Activated CD8-positive, alpha-beta memory T cell treated with anti-CD3 and anti-CD28 coated beads for 36 hours (primary cell): ENCODE measurements around the gene DCAF8. TPM values are rescaled to one million over a fixed set of nuclear protein-coding genes. Genes with fewer than 3 reads are reported as not detected.

ENCODE experiments used
- CTCF ChIA-PET: fragments of 350-600 bp; sonication (Branson Sonifier 250); formaldehyde crosslinking; loops from one replicate; lab custom pipeline; 2021; ENCODE audit warnings: antibody characterized with exemption; lab: Charles Lee
- POLR2A ChIA-PET: fragments of 350-600 bp; sonication (Branson Sonifier 250); formaldehyde crosslinking; loops from one replicate; lab custom pipeline; 2021; ENCODE audit warnings: antibody characterized with exemption; lab: Charles Lee
- total RNA-seq, 2 experiments: library from RNA; stranded (reverse); gene quantifications; one replicate each; pipeline ENCODE4 v1.2.3, GENCODE V29; 2021

DCAF8 gene
- total RNA-seq, 2 experiments from 2014 or later = 96.7 to 99.1 TPM

DNA sequence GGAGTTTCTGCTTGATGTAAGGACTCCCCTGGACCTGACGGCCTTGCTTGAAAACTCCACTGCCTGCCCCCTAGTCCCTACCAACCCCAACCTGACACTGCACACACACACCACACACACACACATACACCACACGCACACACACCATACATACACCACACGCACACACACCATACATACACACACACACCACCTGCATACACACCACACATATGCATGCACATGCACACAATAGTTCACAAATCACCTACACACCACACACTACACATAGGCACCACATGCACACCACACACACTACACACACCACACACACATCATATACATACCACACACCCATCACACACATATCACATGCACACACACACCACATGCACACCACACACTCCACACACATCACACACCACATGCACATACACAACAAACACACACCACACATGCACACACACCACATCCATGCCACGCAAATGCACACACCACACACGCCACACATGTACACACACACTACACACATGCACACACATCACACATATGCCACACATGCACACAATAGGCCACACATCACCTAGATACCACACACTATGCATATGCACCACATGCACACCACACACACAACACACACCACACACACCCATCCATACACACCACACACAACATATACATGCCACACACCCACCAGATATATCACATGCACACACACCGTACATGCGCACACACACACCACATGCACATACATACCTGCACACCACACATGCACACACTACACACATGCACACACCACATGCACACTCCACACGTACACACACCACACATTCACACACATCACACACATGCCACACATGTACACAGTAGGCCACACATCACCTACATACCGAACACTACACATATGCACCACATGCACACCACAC is 68.3 kb downstream of the DCAF8 start:
- ChIA-PET CTCF (interaction anchor here (0.6 to 2.4 kb wide), 23 partner anchors 8 to 352 kb away, joined by 3 to 18 read pairs (median 4); partner anchors contain the start of genes DCAF8 and PEX19), POLR2A (no interaction called here)

- ChIA-PET CTCF (interaction anchor here (0.6 to 2.4 kb wide), 23 partner anchors 8 to 353 kb away, joined by 3 to 18 read pairs (median 4); partner anchors contain the start of genes DCAF8 and PEX19), POLR2A (no interaction called here)
These were observed 69.1 kb downstream of the DCAF8 start for GRCh38 chr1:160193091-160193819.

DNA sequence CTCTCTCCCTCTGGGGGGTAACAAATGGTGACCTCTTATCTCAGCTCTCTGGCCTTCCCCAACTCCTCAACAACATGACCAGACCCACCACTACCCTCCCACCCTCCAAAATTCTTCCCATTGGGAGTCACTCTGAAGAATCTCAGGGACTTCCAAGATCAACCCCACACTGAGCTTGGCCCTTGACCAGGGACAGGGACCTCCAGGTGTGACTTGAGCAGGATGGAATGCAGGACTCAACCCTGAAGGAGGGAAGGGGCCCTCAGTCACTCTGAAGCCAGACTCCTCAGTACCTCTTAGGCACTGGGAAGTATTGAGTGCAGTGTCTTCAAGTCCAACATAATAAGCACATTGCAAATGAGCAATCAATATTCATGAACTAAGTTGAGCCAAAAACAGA is 70.1 kb downstream of the DCAF8 start:
- ChIA-PET CTCF (interaction anchor here (1.1 to 2.4 kb wide), 7 partner anchors 9 to 183 kb away, joined by 3 to 16 read pairs (median 8); no protein-coding TSS in a partner anchor), POLR2A (no interaction called here)

DNA sequence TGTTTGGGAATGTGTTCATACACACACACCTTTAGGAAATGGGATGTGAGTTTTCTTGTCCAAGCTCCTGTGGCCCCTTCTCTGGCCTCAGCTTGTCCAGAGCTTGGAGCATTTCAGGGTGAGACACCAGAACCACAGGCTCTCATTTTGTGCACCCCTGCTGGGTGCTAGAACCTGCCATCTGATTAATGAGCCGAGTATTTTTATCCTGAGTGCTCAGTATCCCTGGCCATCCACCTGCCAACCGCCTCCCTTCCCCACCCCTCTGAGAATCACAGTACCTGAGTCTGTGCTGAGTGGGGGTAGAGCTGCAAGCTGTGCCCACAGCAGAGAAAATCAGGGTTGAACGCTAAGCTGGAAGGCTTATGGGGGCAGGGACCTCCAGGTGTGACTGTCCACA is 70.6 kb downstream of the DCAF8 start:
- CTCF ChIA-PET = interaction anchor here (1.1 to 2.4 kb wide), 5 partner anchors 17 to 184 kb away, joined by 3 to 16 read pairs (median 11); no protein-coding TSS in a partner anchor
- POLR2A ChIA-PET = no interaction called here

GRCh38 chr1:160189649-160190625 is 72.4 kb downstream of the DCAF8 start, which contains the start of gene CASQ1:
TSS of gene CASQ1 (plus strand) at chr1:160190575. CDS start at chr1:160190752, 177 bp downstream.
- CTCF ChIA-PET = interaction anchor here (1.0 to 2.2 kb wide), 3 partner anchors 10 to 102 kb away, joined by 3 to 8 read pairs (median 4); no protein-coding TSS in a partner anchor
- POLR2A ChIA-PET = no interaction called here

DNA sequence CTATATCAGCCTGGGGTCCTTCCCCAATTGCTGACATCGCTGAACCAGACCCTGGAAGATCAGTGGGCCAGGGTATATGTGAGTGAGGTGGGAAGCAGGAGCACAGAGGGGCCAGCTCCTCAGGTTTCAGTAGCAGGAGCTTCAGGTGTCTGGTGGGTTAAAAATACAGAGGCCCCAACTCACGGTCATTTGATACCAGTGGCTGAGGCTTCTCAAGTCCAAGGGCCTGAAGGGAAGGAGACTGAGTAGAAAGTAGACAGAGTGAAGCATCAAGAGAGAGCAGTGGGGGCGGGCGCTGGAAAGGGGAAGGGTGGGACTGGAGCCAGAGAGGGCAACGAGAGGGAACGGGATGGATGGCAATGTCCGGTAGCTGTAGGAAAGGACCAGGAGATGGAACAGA is 74.0 kb downstream of the DCAF8 start:
- CTCF ChIA-PET = interaction anchor here (2.2 kb wide), 1 partner anchor 103 kb away, joined by 8 read pairs; no protein-coding TSS in a partner anchor
- POLR2A ChIA-PET = no interaction called here

GRCh38 chr1:160187407-160187806 is 74.9 kb downstream of the DCAF8 start:
- POLR2A ChIA-PET = no interaction called here
- CTCF ChIA-PET = no interaction called here

GRCh38 chr1:160186729-160187128 is 75.6 kb downstream of the DCAF8 start:
- CTCF ChIA-PET = no interaction called here
- POLR2A ChIA-PET = no interaction called here

DNA sequence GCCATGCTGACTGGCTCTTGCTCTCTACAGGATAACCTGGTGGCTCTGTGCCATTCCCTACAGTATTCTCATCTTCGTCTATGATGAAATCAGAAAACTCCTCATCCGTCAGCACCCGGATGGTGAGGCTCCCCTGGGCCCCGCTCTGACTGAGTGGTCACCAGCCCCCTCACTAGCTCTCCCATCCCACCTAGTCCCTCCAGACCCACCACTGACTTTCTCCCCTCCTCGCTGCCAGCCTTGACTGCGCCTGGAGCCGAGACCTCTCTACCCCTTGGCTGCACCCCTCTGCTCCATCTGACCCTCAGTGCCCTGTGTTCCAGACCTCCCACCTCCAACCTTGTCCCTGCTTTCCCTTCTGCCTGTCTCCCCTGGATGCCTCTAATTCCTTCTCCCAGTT is 76.1 kb downstream of the DCAF8 start:
- CTCF ChIA-PET = no interaction called here
- POLR2A ChIA-PET = no interaction called here

DNA sequence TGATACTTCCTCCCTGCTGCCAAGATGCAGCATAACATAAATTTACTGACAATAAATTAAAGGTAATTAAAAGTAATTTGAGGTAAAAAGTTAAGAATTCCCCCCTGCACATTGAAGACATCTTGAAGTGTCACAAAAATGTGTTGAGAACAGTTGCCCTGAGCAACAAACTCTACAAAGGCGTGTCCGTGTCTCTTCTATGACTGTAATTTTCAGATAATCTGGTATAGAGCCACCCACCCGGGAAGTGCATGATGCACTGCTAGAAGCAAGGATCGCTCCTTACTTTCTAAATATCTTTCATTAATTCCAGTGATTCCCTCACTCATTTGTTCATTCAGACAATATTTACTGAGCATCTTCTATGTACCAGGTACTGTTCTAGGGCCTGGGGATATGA is 83.0 kb downstream of the DCAF8 start:
- POLR2A ChIA-PET = no interaction called here
- CTCF ChIA-PET = interaction anchor here (1.0 kb wide), 1 partner anchor 14 kb away, joined by 3 read pairs; no protein-coding TSS in a partner anchor

- ChIA-PET POLR2A (no interaction called here), CTCF (interaction anchor here (1.0 kb wide), 1 partner anchor 15 kb away, joined by 3 read pairs; no protein-coding TSS in a partner anchor)
These were observed 83.6 kb downstream of the DCAF8 start for GRCh38 chr1:160178731-160179130.

DNA sequence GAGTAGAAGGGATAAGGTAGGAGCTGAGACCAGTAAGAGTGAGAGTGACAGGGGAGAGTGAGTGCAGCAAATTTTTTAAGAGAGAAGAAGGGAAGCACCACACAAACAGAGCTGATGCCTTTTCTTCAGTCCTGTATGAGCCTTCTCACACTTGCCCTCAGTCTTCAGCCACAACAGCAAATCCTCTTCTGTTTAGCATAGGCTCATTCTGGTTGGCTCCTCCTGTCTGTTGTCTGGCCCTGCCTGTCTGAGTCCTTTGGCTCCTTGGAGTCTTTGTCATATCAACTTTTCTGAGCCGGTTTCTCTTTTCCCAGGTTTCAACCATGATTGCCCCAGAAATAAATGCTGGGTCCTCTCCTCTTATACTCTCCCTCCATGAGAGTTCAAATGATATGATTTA is 84.7 kb downstream of the DCAF8 start:
- CTCF ChIA-PET = no interaction called here

DNA sequence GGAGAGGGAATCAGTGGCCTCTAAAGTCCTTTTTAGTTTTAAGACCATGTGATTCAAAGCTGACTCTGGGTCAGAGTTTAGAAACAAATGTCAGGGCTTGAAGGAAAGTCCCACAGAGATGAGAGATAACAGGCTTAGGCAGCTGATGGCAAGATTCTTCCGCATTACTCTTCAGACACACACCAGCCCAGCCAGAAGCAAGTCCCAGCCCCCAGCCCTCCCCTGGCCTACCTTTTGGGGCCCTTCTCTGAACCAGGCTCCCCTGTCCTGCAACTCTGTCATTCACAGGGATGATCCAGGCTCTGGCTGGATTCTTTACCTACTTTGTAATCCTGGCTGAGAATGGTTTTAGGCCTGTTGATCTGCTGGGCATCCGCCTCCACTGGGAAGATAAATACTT is 85.1 kb downstream of the DCAF8 start:
- ChIA-PET POLR2A (no interaction called here), CTCF (no interaction called here)

More for the DNA sequence above, 84.7 kb downstream of the DCAF8 start:
- POLR2A ChIA-PET = no interaction called here

DNA sequence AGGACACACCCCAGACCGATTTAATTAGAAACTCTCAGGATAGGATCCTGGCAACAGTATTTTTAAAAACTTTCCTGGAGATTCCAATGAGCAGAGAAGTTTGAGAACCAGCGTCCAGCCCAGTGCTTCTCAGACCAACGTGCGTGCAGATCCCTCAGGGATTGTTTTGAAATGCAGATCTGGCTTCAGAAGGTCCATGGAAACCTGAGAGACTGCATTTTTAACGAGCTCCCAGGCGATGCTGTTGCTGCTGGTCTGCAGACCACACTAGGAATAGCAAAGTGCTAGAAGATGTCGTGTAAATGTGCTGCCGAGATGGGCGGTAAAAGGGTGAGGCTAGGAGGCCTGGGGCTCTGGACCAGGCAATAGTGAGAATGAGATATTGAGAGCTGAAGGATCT is 90.4 kb downstream of the DCAF8 start:
- CTCF ChIA-PET = no interaction called here
- POLR2A ChIA-PET = no interaction called here

DNA sequence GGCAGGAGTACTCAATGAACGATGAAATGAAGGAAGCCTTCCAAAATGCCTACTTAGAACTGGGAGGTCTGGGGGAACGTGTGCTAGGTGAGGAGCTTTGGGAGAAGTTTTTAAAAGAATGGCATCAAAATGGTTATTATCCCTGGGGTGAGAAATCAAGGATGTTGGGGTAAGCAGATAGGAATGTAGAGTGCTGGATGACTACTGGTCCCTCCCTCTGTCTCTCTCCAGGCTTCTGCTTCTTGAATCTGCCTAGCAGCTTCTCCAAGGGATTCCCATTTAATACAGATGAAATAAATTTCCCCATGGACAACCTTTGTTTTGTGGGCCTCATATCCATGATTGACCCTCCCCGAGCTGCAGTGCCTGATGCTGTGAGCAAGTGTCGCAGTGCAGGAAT is 91.0 kb downstream of the DCAF8 start:
- ChIA-PET CTCF (interaction anchor here (0.6 kb wide), 1 partner anchor 165 kb away, joined by 3 read pairs; no protein-coding TSS in a partner anchor), POLR2A (no interaction called here)

DNA sequence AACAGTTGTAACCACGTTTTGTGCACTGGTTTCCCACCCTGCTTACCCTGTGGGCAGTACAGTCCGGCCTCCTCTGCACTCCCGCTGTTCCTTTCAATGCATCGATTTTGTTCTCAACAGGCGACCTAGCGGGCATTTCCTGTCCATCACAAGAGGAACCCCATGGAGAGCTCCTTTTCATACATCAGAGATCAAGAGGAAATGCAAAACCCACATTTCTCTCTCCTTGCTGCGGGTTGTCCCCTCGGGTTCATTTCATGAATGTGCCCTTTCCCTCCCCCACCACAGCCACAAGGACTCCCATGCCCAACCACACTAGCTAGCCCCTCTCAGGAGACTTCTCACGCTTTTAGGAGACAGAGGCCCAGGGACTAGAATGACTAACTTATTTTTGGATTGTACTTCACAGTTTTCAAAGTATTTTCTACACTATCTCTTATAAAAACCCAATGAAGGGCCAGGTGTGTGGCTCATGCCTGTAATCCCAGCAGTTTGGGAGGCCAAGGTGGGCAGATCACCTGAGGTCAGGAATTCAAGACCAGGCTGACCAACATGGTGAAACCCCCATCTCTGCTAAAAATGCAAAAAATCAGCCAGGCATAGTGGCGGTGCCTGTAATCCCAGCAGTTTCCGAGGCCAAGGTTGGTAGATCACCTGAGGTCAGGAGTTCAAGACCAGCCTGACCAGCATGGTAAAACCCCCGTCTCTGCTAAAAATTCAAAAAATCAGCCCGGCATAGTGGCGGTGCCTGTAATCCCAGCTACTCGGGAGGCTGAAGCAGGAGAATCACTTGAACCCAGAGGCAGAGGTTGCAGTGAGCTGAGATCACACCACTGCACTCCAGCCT is 92.6 kb downstream of the DCAF8 start:
- CTCF ChIA-PET = interaction anchor here (0.7 to 1.5 kb wide), 4 partner anchors 68 to 91 kb away, joined by 3 to 4 read pairs (median 4); no protein-coding TSS in a partner anchor

DNA sequence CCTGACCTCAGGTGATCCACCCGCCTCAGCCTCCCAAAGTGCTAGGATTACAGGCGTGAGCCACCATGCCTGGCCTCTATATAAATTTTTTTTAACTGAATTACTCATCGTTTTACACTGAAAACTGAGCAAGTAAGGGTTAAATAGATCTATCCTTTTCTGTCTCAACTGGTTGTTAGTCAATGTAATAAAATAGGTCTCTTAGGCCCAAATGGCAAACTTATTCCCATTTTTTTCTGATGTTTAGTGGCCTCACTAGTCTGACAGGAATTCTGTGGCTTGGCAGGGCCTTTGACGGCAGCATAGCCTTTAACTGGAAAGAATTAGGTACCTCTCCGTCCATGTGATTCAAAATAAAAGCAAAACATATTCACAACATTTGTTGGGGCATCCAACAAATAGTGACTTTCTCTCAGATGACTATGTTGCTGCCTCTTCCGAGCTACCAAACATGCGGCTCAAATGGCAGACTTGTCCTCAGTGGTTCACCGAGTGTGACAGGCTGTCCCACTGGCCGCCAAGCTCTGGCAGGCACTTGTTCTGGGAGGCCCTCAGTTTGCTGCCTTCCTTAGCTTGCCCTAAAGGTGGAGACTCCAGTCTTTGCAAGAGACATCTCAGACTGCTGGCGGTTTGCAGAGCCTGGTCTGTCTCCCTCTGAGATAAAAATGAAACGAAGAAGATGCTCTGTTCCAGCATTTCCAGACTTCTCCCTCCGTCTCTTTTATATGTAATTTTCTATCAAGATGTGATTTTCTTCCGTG is 93.6 kb downstream of the DCAF8 start:
- ChIA-PET CTCF (interaction anchor here (0.7 to 1.5 kb wide), 3 partner anchors 67 to 90 kb away, joined by 3 to 4 read pairs (median 4); no protein-coding TSS in a partner anchor), POLR2A (no interaction called here)

More for the DNA sequence above, 92.6 kb downstream of the DCAF8 start:
- POLR2A ChIA-PET = no interaction called here
